Spleen (tissue), 7 donors: ENCODE results near the gene CHCT1.

ENCODE experiments used
- CTCF ChIP-seq, 11 experiments: fragments of 200-600 bp in 7 of 11; fragments of 450-650 bp in 4 of 11; sonication (generic) in 4 of 11; IDR thresholded peaks in 8 of 11; conservative IDR thresholded peaks in 3 of 11; 1 replicate in 7 of 11; 2 replicates in 4 of 11; pipeline versions ENCODE4 v1.4.0 to v1.8.0; 2016 to 2021; ENCODE audit warnings: antibody characterized with exemption in 11 of 11, inconsistent platforms in 4 of 11, mild to moderate bottlenecking in 1 of 11
- POLR2A ChIP-seq, 3 donors: fragments of 450-650 bp; IDR thresholded peaks; one replicate each; pipeline ENCODE4 v1.5.1; 2017; ENCODE audit warnings: antibody characterized with exemption in 3 of 3, mild to moderate bottlenecking in 1 of 3
- POLR2AphosphoS5 ChIP-seq, 3 donors: sonication (generic); formaldehyde crosslinking; IDR thresholded peaks; one replicate each; pipeline ENCODE4 v1.5.1; 2017; ENCODE audit warnings: antibody characterized with exemption in 3 of 3
- donor health status: DM: no; HTN: no; CAD: no; lungs with moderate emphysema.
- donor health status: DM: no; HTN: no; CAD: no.
- donor health status: DM: no; HTN: no; CAD: no.

- TF ChIP-seq CTCF (IDR thresholded peaks at IDR 0.05 in 8 of 11, conservative IDR thresholded peaks at IDR 0.05 in 3 of 11) (no peak), POLR2AphosphoS5 (IDR thresholded peaks at IDR 0.05) (no peak), POLR2A (IDR thresholded peaks at IDR 0.05) (no peak)
Observed at GRCh38 chr17:60425626-60426025, 3.3 kb downstream of the CHCT1 start.
